ENCODE results near the gene RABGAP1. TPM values are rescaled to one million over a fixed set of nuclear protein-coding genes. Genes with fewer than 3 reads are reported as not detected.

Gene RABGAP1
- total RNA-seq, 2 donors from 2014 or later: 41.9 to 49.7 TPM

- Histone ChIP-seq H3K4me1 (ENCODE audit: control insufficient read depth, insufficient read depth, low read length) (no peaks in the 10 kb centered on the region), H3K4me3 (ENCODE audit: low read length) (no peak overlapping the region), H3K9ac (ENCODE audit: extremely low read depth, low read length, poor library complexity, severe bottlenecking) (no peak overlapping the region), H3K36me3 (ENCODE audit: control insufficient read depth, insufficient read depth, low read length) (peaks cover 22% of the 10 kb centered on the region), H3K27me3 (ENCODE audit: control insufficient read depth, insufficient read depth, low read length, poor library complexity, severe bottlenecking) (no peaks in the 10 kb centered on the region), H3K27ac (ENCODE audit: low read depth, low read length) (no peak overlapping the region), H3K9me3 (ENCODE audit: control insufficient read depth, low read length) (peaks cover 4% of the 10 kb centered on the region)
- no peak overlapping the region for H3K27ac Mint-ChIP-seq
- no peak overlapping the region for H3K4me3 Mint-ChIP-seq
- peaks cover 3% of the 10 kb centered on the region for H3K9me3 Mint-ChIP-seq
- TF ChIP-seq CTCF (conservative IDR thresholded peaks at IDR 0.05): no peak
- no peaks in the 10 kb centered on the region for H3K4me1 Mint-ChIP-seq
- DNase-seq: no peak
- no peaks in the 10 kb centered on the region for H3K27me3 Mint-ChIP-seq (ENCODE audit: insufficient read depth)
- 91 to 100% methylated on average over 3 to 5 of the region's 5 CpGs for WGBS, 2 experiments (ENCODE audit: insufficient coverage in 1 of 2, insufficient read length in 1 of 2)
- H3K36me3 Mint-ChIP-seq (ENCODE audit: low read depth): peaks cover 23% of the 10 kb centered on the region
These were observed 210.1 kb downstream of the RABGAP1 start for GRCh38 chr9:123150708-123151503.

Other genes with a start within 250 kb of the RABGAP1 start
- gene OR1L4, start 217.0 kb upstream of the RABGAP1 start, total RNA-seq: not detected
- not detected for gene OR1L6, start 198.7 kb upstream of the RABGAP1 start, total RNA-seq
- not detected for gene OR5C1, start 152.1 kb upstream of the RABGAP1 start, total RNA-seq
- not detected for gene OR1K1, start 140.9 kb upstream of the RABGAP1 start, total RNA-seq
- 10 to 100 TPM; 26.3 to 28.6 TPM for gene PDCL, start 112.4 kb upstream of the RABGAP1 start, total RNA-seq
- 10 to 100 TPM; 56.4 to 60.1 TPM for gene RC3H2, start 35.7 kb upstream of the RABGAP1 start, total RNA-seq
- gene ZBTB6, start 27.7 kb upstream of the RABGAP1 start, total RNA-seq: 10 to 100 TPM in 1 of 2 donors, 1 to 10 TPM in 1; 9.3 to 11.7 TPM
- gene ZBTB26, start 9.5 kb upstream of the RABGAP1 start, total RNA-seq: 10 to 100 TPM in 1 of 2 donors, 1 to 10 TPM in 1; 9.8 to 11.6 TPM
- 1 to 10 TPM; 1.5 to 1.8 TPM for gene GPR21, start 92.6 kb downstream of the RABGAP1 start, total RNA-seq